ENCODE results near the gene LTO1. TPM values are rescaled to one million over a fixed set of nuclear protein-coding genes. Genes with fewer than 3 reads are reported as not detected.
"Not testable (repeated sequence)": the region's sequence is repeated elsewhere in the genome, so short reads cannot be mapped to it uniquely, and the experiment has no call there.

LTO1 gene
- total RNA-seq, 1 donor from 2014 or later, result 11.6 TPM

- DNase-seq, result no peak
These were observed 42.3 kb downstream of the LTO1 start for GRCh38 chr11:69632900-69633299.

DNA sequence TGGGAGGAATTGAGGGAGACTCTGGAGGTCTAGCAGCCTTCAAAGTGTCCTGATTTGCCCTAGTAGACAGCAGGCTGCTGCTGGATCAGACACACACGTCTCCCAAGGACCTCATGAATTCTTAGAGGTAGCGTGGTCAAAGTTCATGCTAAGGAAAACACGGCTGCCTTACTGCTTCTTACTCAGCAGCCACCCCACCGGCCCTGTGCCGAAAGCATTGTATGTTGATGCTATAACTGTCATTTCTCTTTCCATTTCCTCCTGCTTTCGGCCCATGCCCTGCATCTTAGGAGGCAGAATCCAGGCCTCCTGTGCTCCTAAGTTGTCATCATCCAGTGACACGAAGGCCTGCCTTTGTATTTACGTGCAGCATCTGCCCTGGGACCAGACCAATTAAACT is 44.7 kb downstream of the LTO1 start:
- DNase-seq, result no peak

DNA sequence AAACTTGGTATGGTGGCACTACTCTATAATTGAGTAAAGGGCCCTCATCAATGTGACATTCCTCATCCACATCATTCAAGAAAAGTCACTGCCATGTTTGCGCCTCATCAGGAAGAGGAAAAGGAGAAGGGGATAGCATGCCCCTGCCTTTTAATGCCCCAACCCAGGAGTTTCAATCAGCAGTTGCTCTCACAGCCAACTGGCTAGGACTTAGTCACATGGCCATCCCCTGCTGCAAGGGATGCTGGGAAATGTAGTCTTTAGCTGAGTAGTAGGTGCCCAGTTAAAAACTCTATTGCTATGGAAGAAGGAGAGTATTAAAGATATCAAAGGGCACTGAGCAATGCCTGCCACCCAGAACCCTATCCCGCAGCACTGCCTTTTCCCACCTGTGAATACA is 45.1 kb downstream of the LTO1 start:
- DNase-seq, result no peak

GRCh38 chr11:69627551-69627950 is 47.6 kb downstream of the LTO1 start:
- DNase-seq, result no peak

DNA sequence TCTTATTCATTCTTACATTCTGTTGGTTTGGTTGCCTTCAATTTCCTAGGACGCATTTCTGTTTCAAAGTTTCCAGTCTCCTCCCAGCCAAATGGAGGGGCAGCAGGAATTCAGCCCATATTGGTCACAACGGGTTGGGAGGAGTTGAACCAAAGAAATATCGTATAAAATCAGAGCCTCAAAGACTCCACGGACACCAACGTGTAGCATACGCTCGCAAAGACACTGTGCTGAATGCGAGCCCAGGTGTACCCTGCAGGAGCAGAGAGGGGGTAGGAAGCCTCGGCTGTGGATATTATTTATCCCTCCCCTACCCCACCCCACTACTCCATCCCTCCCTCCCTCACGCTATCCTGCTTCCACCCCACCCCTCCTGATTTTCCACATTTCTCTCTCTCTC is 49.7 kb downstream of the LTO1 start:
- no peak for DNase-seq

- DNase-seq, result no peak
These were observed 50.9 kb downstream of the LTO1 start for GRCh38 chr11:69624293-69624692.

- DNase-seq, result not testable (repeated sequence)
These were observed 53.0 kb downstream of the LTO1 start for GRCh38 chr11:69622097-69622681.

DNA sequence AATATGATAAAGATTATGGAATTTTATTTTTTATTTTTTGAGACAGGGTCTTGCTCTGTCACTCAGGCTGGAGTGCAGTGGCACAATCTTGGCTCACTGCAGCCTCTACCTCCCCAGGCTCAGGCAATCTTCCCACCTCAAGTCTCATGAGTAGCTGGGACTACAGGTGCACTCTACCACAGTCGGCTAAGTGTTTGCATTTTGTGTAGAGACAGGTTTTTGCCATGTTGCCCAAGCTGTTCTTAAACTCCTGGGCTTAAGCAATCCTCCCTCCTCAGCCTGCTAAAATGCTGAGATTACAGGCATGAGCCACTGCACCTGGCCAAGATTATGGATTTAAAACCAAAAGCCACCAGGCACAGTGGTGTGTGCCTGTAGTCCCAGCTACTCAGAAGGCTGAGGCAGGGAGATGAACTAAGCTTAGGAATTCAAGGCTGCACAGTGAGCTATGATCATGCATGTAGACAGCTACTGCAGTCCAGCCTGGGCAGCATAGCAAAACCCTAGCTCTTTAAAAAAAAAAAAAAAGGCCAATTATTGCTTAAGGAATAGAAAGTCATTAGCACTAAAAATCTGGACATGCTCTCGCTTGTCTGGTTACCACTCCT is 54.4 kb downstream of the LTO1 start:
- no peak for DNase-seq

- DNase-seq, result no peak
These were observed 56.9 kb downstream of the LTO1 start for GRCh38 chr11:69618237-69618636.

DNA sequence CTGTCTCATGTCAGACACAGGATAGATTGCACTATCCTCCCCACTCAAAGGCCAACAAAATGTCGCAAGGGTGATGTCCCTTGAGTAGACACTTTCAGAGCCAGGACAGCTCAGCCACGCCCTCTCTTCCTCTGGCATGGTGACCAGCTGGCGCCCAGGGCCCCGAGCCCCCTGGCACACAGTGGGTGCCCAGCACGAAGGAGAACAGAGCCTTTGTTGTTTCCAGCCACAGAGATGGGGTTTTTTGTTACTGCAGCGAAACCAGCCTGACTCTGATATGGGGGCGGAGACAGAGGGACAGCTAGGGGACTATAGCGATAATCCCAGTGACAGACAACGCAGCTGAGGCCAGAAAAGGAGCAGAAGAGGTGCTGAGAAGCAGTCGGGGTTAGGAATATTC is 57.5 kb downstream of the LTO1 start:
- DNase-seq, result no peak

GRCh38 chr11:69617220-69617619 is 57.9 kb downstream of the LTO1 start:
- no peak for DNase-seq

Other genes with a start within 250 kb of the LTO1 start
- gene LINC01488, start 193.7 kb downstream of the LTO1 start, total RNA-seq, result not detected
- 83.8 TPM for gene CCND1, start 34.2 kb downstream of the LTO1 start, total RNA-seq
- gene FGF19, start 28.7 kb upstream of the LTO1 start, total RNA-seq, result 0.49 TPM
- not detected for gene FGF4, start 100.0 kb upstream of the LTO1 start, total RNA-seq
- 0.30 TPM for gene FGF3, start 144.1 kb upstream of the LTO1 start, total RNA-seq

Data from skin of body (tissue), 2 donors.